GM21717 (cell line): Measurements from ENCODE around the gene SLC35A3.
"Not testable (repeated sequence)": the region's sequence is repeated elsewhere in the genome, so short reads cannot be mapped to it uniquely, and the experiment has no call there.

Source experiments
- ATAC-seq: cut with Tn5 transposase; IDR thresholded peaks from one replicate; pipeline ENCODE4 v1.9.1; 2021; ENCODE audit warnings: mild to moderate bottlenecking, moderate library complexity; ENCODE audit not compliant: unreplicated experiment

The SLC35A3 gene

GRCh38 chr1:99969729-99970621 is at the start of gene SLC35A3:
Gene SLC35A3, plus strand, starts transcription at chr1:99969996. Its CDS starts 23,559 bp downstream, at chr1:99993555.
- ATAC-seq: peak; percentile 95

GRCh38 chr1:99934801-99935200 is 35.0 kb upstream of the SLC35A3 start:
- ATAC-seq: no peak

DNA sequence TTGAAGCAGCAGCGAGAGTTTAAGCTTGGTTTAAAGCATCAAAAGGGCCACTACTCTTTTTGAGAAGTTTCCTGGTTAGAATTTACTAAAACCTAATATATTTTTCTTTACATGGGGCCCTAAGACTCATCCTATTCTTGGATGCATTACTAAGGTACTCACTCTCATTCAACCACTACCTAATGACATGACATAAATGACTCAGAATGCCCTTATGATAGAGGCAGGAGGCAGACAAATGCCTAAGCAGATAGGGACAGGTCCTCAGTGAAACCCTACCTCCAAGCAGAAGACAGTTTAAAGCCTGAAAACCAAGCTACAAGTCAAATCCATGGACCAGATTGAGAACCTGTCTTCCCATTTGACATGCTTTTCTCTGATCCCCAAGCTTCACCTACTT is 34.3 kb upstream of the SLC35A3 start:
- ATAC-seq: no peak

DNA sequence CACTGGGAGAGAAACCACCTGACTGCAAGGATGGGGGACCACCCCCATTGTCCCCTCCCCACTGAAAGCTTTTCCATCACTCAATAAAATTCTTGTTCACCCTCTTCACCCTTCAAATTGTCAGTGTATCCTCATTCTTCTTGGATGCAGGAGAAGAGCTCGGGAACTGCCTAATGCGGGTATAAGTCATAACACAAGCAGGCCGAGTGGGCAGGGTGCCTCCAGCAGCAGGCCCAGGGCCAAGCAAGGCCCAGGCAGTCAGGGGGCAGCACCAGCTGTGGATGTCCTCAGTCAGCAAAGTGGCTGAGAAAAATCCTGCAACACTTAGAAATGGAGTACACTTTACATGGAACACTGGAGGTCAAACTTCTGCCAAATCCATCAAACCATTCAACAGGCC is 33.7 kb upstream of the SLC35A3 start:
- no peak for ATAC-seq

DNA sequence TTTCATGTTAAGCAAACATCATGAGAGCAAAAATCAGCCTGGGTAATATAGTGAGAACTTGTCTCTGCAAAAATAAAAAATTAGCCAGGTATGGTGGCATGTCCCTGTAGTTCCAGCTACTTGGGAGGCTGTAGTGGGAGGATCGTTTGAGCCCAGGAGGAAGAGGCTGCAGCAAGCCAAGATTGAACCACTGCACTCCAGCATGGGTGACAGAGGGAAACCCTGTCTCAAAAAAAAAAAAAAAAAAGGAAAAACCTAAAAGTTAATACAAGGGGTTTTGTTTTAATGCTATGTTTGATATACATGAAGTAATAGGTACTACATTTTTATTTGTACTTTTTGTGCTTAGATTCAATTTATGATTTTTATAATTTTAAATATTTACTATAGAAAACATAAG is 27.1 kb upstream of the SLC35A3 start:
- no peak for ATAC-seq

- no peak for ATAC-seq
Observed at GRCh38 chr1:99943223-99943794, 26.5 kb upstream of the SLC35A3 start.

- no peak for ATAC-seq
Observed at GRCh38 chr1:99944192-99944591, 25.6 kb upstream of the SLC35A3 start.

DNA sequence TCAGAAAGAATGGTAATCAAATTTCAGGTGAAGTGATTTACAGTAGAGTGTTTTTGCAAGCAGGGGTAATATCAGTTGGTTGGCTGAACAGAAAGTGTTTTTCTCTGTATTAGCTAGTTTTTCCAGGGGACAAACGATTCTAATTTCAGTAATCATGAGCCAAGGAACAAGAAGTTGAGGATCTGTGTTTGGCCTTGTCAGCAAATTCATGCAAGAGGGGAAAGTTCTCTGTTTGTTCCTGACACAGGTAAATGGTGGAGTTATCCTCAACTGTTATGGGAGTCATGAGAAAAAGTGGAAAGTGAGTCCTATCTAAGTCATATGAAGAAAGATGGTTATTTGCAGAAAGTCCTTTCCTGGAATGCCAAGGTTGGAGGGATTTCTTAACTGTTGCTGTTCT is 24.6 kb upstream of the SLC35A3 start:
- no peak for ATAC-seq

GRCh38 chr1:99950486-99950885 is 19.3 kb upstream of the SLC35A3 start:
- ATAC-seq: no peak

- no peak for ATAC-seq
Observed at GRCh38 chr1:99952522-99952921, 17.3 kb upstream of the SLC35A3 start.

DNA sequence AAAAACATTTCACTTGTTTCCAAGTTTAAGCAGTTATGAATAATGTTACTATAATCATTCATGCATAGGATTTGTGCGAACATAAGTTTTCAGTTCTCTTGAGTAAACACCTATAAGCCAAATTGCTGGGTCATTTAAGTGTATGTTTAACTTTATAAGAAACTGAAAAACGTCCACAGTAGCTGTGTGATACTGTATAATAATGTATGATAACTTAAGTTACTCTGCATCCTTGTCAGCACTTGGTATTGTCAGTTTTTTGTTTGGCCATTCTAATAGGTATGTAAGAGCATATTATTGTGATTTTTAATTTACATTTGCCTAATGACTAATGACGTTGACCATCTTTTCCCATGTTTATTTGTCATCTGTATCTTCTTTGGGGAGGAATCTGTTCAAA is 14.4 kb upstream of the SLC35A3 start:
- ATAC-seq: no peak

DNA sequence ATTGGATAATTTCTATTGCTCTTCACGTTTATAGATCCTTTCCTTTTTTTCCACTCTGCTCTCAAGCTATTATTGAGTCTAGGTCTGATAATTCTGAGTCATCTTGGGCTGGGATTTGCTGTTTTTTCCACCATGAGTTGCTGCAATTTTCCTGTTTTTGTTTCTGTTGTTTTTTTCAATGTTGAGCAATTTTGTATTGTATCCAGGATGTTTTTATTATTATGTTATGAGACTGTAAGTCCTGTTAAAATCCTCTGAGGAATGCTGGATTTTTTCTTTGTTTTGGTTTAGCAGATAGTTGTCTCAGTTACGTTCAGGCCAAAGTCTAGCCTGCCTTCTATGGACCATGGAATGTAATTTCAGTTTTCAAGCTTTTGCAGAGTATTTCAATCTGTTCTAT is 13.0 kb upstream of the SLC35A3 start:
- no peak for ATAC-seq

- no peak for ATAC-seq
Observed at GRCh38 chr1:99957818-99958217, 12.0 kb upstream of the SLC35A3 start.

DNA sequence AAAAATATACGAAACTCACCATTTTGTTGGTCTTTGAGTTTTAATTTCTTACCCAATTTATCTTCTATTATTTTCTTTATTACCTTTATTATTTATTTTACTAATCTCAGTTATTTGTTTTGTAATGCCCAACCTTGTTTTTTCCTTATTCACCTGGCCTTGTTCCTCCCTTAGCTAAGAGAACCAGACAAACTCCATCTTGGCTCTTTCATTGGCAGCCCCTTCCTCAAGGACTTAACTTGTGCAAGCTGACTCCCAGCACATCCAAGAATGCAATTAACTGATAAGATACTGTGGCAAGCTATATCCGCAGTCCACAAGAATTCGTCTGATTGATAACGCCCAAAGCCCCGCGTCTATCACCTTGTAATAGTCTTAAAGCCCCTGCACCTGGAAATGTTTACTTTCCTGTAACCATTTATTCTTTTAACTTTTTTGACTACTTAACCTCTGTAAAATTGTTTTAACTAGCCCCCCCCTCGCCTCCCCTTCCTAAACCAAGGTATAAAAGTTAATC is 10.5 kb upstream of the SLC35A3 start:
- not testable (repeated sequence) for ATAC-seq

- ATAC-seq: not testable (repeated sequence)
Observed at GRCh38 chr1:99960260-99960659, 9.5 kb upstream of the SLC35A3 start.

- ATAC-seq: no peak
Observed at GRCh38 chr1:99963041-99963795, 6.6 kb upstream of the SLC35A3 start.

GRCh38 chr1:99964806-99965205 is 5.0 kb upstream of the SLC35A3 start:
- no peak for ATAC-seq

DNA sequence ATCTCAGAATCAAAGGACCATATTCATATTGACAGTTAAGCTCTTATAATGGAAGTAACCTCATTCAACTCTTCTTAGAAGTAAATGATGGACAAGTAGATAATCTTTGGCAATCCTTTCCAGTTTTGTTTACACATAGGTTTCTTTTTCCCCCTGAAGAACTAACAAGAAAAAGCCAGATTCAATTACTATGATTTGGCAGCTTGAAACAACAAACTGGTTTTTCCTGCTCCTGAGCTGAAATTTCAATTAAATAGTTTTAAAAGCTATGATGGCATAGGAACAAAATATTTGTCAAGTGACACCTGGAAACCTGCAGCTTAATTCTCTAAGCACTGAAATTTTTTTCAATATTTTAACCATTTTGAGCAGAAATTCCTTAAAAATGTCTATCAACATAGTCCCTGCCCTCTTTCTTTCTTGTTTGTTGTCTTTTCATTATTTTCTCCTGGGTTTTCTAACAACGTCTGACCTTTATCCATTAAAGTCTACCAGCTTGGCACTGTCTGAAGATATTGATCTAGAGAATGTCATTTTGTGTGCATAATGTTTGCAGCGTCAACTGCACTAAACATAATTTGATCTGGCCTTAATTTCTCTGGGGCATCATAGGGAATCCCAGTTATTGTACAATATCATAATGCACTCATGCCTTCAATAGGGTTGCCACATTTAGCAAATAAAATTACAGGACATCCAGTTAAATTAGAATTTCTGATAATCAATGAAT is 4.0 kb upstream of the SLC35A3 start:
- no peak for ATAC-seq

DNA sequence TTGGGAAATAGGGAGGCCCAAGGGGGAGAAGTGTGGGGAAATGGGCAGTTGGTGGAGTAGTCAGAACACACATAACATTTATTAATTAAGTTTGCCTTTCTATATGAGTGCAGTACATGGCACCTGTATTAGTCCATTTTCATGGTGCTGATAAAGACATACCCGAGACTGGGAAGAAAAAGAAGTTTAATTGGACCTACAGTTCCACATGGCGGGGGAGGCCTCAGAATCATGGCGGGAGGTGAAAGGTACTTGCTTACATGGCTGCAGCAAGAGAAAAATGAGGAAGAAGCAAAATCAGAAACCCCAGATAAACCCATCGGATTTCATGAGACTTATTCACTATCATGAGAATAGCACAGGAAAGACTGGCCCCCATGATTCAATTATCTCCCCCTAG is 1.6 kb upstream of the SLC35A3 start:
- no peak for ATAC-seq

DNA sequence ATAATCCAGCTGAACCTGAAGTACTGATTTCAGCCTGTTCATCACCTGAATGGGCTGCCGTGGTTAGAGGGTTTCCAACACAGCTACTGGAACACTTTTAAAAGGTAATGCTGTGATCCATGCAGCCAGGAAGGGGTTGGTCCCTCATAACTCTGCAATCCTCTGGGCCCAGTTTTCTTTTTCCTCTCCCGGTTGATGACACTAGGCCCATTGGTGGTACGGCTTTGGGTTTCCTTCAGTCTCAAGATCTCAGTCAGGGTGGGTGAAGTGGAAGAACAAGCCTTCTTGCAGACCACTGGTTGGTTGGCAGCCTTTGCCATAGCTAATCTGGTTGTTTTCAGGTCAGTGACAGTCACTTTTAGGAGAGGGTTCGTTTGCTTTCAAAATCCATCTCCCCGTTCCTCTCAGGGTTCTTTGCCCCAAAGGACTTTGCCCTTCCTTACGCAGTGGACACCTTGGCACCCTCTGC is 502 bp upstream of the SLC35A3 start:
- no peak for ATAC-seq
